ENCODE measurements around the gene PCLO.
"Not testable (repeated sequence)": the region's sequence is repeated elsewhere in the genome, so short reads cannot be mapped to it uniquely, and the experiment has no call there.

The PCLO gene

GRCh38 chr7:82897500-82897899 lies 265.2 kb downstream of the PCLO start:
- H3K4me1 Mint-ChIP-seq, result no peaks in the 10 kb centered on the region
- H3K4me3 Mint-ChIP-seq, result no peak overlapping the region
- no peaks in the 10 kb centered on the region for H3K27me3 Mint-ChIP-seq
- no peak for DNase-seq
- no peaks in the 10 kb centered on the region for H3K9me3 Mint-ChIP-seq
- H3K27ac Mint-ChIP-seq, result no peak overlapping the region
- no peak for ATAC-seq

GRCh38 chr7:82894341-82894740 lies 268.3 kb downstream of the PCLO start:
- H3K4me1 Mint-ChIP-seq, ATAC-seq, DNase-seq, H3K9me3 Mint-ChIP-seq, H3K27me3 Mint-ChIP-seq, H3K27ac Mint-ChIP-seq, H3K4me3 Mint-ChIP-seq: not testable (repeated sequence)

GRCh38 chr7:82886324-82886723 lies 276.4 kb downstream of the PCLO start:
- no peaks in the 10 kb centered on the region for H3K27me3 Mint-ChIP-seq
- DNase-seq, result no peak
- no peak for ATAC-seq
- no peak overlapping the region for H3K27ac Mint-ChIP-seq
- H3K4me1 Mint-ChIP-seq, result no peaks in the 10 kb centered on the region
- H3K9me3 Mint-ChIP-seq, result peaks cover 0 to 11% of the 10 kb centered on the region in 2 donors
- H3K4me3 Mint-ChIP-seq, result no peak overlapping the region

DNA sequence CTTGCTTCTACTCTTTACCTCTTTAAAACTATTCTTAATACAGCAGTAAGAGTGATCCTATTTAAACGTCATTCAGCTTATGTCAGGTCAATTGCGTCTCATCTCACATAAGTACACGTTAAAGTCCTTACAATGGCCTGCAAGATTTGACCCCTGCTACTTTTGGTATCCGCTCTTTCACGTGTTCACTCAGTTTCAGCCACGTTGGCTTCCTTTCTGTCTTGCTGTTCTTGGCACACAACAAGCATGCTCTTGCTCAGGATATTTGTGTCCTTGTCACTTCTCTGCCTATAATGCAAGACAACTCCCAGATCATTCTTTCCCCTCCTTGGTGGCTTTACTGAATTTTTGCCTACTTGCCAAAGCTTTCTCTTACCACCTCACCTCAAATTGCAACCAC lies 296.8 kb downstream of the PCLO start:
- H3K4me3 Mint-ChIP-seq, result no peak overlapping the region
- no peak for DNase-seq
- H3K27me3 Mint-ChIP-seq, result no peaks in the 10 kb centered on the region
- H3K4me1 Mint-ChIP-seq, result no peaks in the 10 kb centered on the region
- H3K27ac Mint-ChIP-seq, result no peak overlapping the region
- no peaks in the 10 kb centered on the region for H3K9me3 Mint-ChIP-seq
- ATAC-seq, result no peak

DNA sequence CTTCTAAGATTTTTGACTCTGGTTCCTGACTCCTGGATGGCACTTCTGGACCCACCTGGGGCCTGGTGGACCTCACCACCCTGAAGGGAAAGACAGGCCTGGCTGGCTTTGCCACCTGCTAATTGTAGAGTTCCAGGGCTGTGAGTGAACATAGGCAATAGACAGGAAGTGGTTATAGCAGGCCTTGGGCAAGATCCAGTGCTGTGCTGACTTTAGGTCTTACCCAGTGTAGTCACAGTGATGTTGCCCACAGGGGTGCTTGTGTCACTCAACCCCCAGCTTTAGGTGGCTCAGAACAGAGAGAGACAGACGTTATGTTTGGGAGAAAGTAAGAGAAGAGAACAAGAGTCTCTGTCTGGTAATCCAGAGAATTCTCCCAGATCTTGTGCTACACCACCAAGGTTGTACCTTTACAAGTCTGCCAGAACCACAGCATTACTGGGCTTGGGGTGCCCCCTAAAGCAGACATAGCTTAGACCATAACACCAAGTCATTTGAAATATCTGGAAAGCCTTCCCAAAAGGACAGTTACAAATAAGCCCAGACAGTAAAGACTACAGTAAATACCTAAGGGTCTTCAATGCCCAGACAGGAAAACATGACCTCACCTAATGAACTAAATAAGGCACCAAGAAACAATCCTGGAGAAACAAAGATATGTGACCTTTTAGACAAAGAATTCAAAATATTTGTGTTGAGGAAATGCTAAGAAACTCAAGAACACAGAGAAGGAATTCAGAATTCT lies 303.4 kb downstream of the PCLO start:
- H3K4me1 Mint-ChIP-seq, result no peaks in the 10 kb centered on the region
- no peaks in the 10 kb centered on the region for H3K27me3 Mint-ChIP-seq
- no peak overlapping the region for H3K27ac Mint-ChIP-seq
- no peak for ATAC-seq
- H3K9me3 Mint-ChIP-seq, result peaks cover 0 to 7% of the 10 kb centered on the region in 2 donors
- DNase-seq, result no peak
- H3K4me3 Mint-ChIP-seq, result no peak overlapping the region

GRCh38 chr7:82851121-82851520 lies 311.6 kb downstream of the PCLO start:
- H3K4me3 Mint-ChIP-seq, result no peak overlapping the region
- ATAC-seq, result no peak
- no peak for DNase-seq
- no peak overlapping the region for H3K27ac Mint-ChIP-seq
- no peaks in the 10 kb centered on the region for H3K27me3 Mint-ChIP-seq
- H3K4me1 Mint-ChIP-seq, result no peaks in the 10 kb centered on the region
- H3K9me3 Mint-ChIP-seq, result peaks cover 0 to 7% of the 10 kb centered on the region in 2 donors

DNA sequence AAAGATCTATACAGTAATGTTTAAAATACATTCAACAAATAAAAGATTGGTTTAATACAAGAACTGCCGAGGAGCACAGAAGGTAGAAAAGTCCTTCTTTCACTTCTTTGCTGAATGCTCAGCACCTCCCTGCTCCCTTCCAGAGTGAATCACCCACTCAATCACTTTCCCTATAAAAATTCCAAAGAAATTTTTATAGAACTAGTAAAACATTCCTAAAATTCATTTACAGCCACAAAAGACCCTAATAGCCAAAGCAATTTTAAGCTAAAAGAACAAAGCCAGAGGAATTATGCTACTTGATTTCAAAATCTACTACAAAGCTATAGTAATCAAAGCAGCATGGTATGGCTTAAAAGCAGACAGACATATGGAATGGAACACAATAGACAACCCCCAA lies 320.9 kb downstream of the PCLO start:
- Mint-ChIP-seq H3K27ac (no peak overlapping the region), H3K9me3 (peaks cover 0 to 7% of the 10 kb centered on the region in 2 donors), H3K27me3 (no peaks in the 10 kb centered on the region), H3K4me1 (no peaks in the 10 kb centered on the region), H3K4me3 (no peak overlapping the region)
- no peak for ATAC-seq
- DNase-seq, result no peak

GRCh38 chr7:82840061-82840460 lies 322.6 kb downstream of the PCLO start:
- DNase-seq (no peak), ATAC-seq (no peak)
- no peak overlapping the region for H3K4me3 Mint-ChIP-seq
- H3K27ac Mint-ChIP-seq, result no peak overlapping the region
- peaks cover 0 to 7% of the 10 kb centered on the region in 2 donors for H3K9me3 Mint-ChIP-seq
- H3K4me1 Mint-ChIP-seq, result no peaks in the 10 kb centered on the region
- H3K27me3 Mint-ChIP-seq, result no peaks in the 10 kb centered on the region

GRCh38 chr7:82839555-82839954 lies 323.1 kb downstream of the PCLO start:
- Mint-ChIP-seq H3K4me3 (no peak overlapping the region), H3K27me3 (no peaks in the 10 kb centered on the region), H3K4me1 (no peaks in the 10 kb centered on the region), H3K27ac (no peak overlapping the region), H3K9me3 (peaks cover 0 to 7% of the 10 kb centered on the region in 2 donors)
- no peak for DNase-seq
- ATAC-seq, result no peak

DNA sequence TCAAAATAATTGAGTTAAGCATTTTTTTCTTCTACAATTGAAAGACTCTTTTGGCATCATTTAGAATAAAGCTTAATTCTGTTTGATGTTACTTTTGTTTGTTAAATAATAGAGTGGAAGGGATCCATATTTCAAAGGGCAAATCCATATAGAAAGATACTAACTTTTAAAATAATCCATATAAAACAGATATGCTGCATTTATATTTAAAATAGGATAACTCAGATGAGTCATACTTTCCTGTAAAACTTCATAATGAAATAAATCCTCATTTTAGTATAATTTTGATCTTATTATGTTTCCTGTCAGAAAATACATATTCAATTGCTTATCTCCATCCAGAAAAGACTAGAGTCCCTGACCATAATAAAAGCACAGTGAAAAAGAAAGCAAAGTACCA lies 323.6 kb downstream of the PCLO start:
- Mint-ChIP-seq H3K27me3 (no peaks in the 10 kb centered on the region), H3K4me3 (no peak overlapping the region)
- ATAC-seq, result no peak

GRCh38 chr7:82838314-82838713 lies 324.4 kb downstream of the PCLO start:
- Mint-ChIP-seq H3K9me3 (peaks cover 0 to 5% of the 10 kb centered on the region in 2 donors), H3K27me3 (no peaks in the 10 kb centered on the region), H3K4me3 (no peak overlapping the region), H3K4me1 (no peaks in the 10 kb centered on the region), H3K27ac (no peak overlapping the region)
- ATAC-seq (no peak), DNase-seq (no peak)

More for the DNA sequence above, 323.6 kb downstream of the PCLO start:
- Mint-ChIP-seq H3K4me1 (no peaks in the 10 kb centered on the region), H3K9me3 (peaks cover 0 to 7% of the 10 kb centered on the region in 2 donors), H3K27ac (no peak overlapping the region)
- no peak for DNase-seq

DNA sequence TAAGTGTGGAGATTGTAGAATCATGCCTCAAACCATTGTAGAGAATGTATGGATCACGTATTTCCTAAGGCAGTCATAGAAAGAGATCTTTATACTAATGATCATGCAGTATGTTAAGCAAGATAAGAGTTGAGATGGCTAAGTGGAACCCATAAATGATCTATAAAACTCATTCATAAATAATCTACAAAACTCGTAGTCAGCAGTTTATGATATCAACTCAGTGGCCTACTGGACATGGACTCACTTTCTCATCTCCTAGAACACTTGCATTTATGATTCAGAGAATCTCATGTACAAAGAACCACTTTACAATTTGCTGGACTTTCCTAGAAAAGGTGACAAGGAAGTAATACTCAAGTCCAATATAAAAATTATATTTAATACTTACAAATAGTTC lies 339.6 kb downstream of the PCLO start:
- no peaks in the 10 kb centered on the region for H3K4me1 Mint-ChIP-seq
- no peaks in the 10 kb centered on the region for H3K27me3 Mint-ChIP-seq
- no peak for DNase-seq
- no peak overlapping the region for H3K27ac Mint-ChIP-seq
- no peak overlapping the region for H3K4me3 Mint-ChIP-seq
- no peak for ATAC-seq
- H3K9me3 Mint-ChIP-seq, result peaks cover 0 to 7% of the 10 kb centered on the region in 2 donors

DNA sequence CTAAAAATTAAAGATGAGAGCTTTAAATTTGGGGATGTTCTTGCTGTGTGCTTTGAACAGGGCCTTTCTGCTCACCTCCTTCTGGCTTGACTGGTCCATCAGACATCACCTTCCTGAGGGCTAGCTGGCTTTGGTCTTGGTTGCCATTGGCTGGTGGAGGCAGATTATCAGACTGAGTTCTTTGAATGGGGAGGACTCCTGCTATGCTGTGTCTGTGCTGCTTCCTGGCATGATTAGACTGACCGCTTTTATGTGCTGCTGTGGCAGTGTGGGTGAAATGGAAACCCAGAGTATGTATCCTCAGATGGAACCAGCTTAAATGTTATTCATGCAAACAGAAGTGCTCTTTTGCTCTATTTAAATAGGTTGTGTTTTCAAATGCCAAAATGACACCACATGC lies 341.6 kb downstream of the PCLO start:
- ATAC-seq, result no peak
- H3K4me1 Mint-ChIP-seq, result no peaks in the 10 kb centered on the region
- no peaks in the 10 kb centered on the region for H3K27me3 Mint-ChIP-seq
- DNase-seq, result no peak
- H3K9me3 Mint-ChIP-seq, result peaks cover 0 to 7% of the 10 kb centered on the region in 2 donors
- H3K4me3 Mint-ChIP-seq, result no peak overlapping the region
- no peak overlapping the region for H3K27ac Mint-ChIP-seq

GRCh38 chr7:82818171-82818570 lies 344.5 kb downstream of the PCLO start:
- ATAC-seq (no peak), DNase-seq (no peak)
- Mint-ChIP-seq H3K4me1 (no peaks in the 10 kb centered on the region), H3K9me3 (peaks cover 0 to 7% of the 10 kb centered on the region in 2 donors), H3K27ac (no peak overlapping the region), H3K27me3 (no peaks in the 10 kb centered on the region), H3K4me3 (no peak overlapping the region)

- DNase-seq (no peak), ATAC-seq (no peak)
- Mint-ChIP-seq H3K4me3 (no peak overlapping the region), H3K4me1 (no peaks in the 10 kb centered on the region), H3K27ac (no peak overlapping the region), H3K9me3 (no peaks in the 10 kb centered on the region), H3K27me3 (no peaks in the 10 kb centered on the region)
Measured at GRCh38 chr7:82816272-82816671, 346.4 kb downstream of the PCLO start.

DNA sequence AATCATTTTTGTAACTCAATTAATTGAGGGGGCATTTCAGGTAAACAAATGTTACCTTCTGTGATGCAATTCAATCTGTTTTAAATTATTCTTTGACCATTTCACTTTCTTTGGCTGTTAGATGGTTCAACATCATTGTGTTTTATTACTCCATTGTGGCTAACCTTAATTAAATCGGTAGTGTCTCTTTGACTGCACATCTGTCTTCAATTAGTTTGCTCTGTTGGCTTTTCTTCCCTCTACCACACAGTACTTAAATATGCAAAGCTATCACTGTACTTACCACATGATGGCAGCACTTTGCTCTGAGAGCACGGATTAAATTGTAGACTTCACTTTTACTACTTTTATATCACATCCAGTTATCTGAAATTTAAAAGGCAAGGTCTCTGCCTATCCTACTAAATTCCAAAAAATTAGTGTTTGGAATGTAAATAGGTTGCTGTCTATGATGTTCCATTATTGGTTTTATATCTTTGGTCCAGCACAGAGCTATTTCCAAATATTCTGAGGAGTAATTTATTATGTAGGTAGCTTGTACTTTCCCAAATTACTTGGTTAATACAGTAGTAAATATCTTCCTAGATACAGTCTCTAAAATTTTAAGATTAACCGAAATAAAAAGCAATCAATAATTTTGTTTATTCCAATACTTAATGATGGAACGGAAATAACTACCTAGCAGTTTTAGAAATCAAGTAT lies 352.0 kb downstream of the PCLO start:
- H3K4me3 Mint-ChIP-seq, result no peak overlapping the region
- H3K9me3 Mint-ChIP-seq, result no peaks in the 10 kb centered on the region
- no peaks in the 10 kb centered on the region for H3K27me3 Mint-ChIP-seq
- no peaks in the 10 kb centered on the region for H3K4me1 Mint-ChIP-seq
- no peak overlapping the region for H3K27ac Mint-ChIP-seq
- DNase-seq (no peak), ATAC-seq (peak; percentile 50)

Measured in stimulated activated naive CD8-positive, alpha-beta T cell treated with anti-CD3 and anti-CD28 coated beads, Interleukin-15, amount 100 ng/mL, for 72 hours (primary cell).